SK-N-SH (cell line): ENCODE data around the gene CCR6. TPM values are rescaled to one million over a fixed set of nuclear protein-coding genes. Genes with fewer than 3 reads are reported as not detected.

Experiments used
- CTCF ChIA-PET: fragments of 300-600, 350-600 bp; formaldehyde crosslinking; extraction: SDS; loops from one replicate; lab custom pipeline; 2021; lab: Yijun Ruan, JAX
- POLR2A ChIA-PET: fragments of 350-600 bp; sonication (Branson Sonifier 250); formaldehyde crosslinking; extraction: SDS; loops from one replicate; lab custom pipeline; 2020; ENCODE audit warnings: antibody characterized with exemption, inconsistent platforms; lab: Yijun Ruan, JAX
- DNase-seq: peaks from one replicate; pipeline ENCODE4 v3.0.0; 2012
- H2AFZ ChIP-seq: fragments of 200-600 bp; sonication (generic); 2 replicates; pipeline ENCODE4 v1.8.1; 2016; ENCODE audit warnings: antibody characterized with exemption, mild to moderate bottlenecking, low read depth
- H3F3A ChIP-seq: fragments of 200-600 bp; sonication (generic); replicated peaks from 2 replicates; pipeline ENCODE3; 2016; ENCODE audit warnings: antibody characterized with exemption, mild to moderate bottlenecking; ENCODE audit not compliant: insufficient read depth
- H3K27ac ChIP-seq, 2 experiments: fragments of 200-500 bp in 1 of 2; fragments of 200-600 bp in 1 of 2; sonication (Bioruptor generic) in 1 of 2; sonication (generic), shearing (Covaris generic) in 1 of 2; 2 replicates each; pipeline versions ENCODE4 v1.5.1 to v1.6.1; 2014 to 2016; ENCODE audit warnings: low read depth in 2 of 2, inconsistent platforms in 1 of 2, low read length in 1 of 2, mild to moderate bottlenecking in 1 of 2, mixed read lengths in 1 of 2
- H3K27me3 ChIP-seq: fragments of 200-600 bp; sonication (generic), shearing (Covaris generic); 2 replicates; pipeline ENCODE4 v1.6.1; 2016; ENCODE audit warnings: mixed run types; ENCODE audit not compliant: insufficient read depth
- H3K36me3 ChIP-seq, 2 experiments: fragments of 200-500 bp in 1 of 2; fragments of 200-600 bp in 1 of 2; sonication (Bioruptor generic) in 1 of 2; sonication (generic) in 1 of 2; replicated peaks in 1 of 2; 2 replicates each; pipeline versions ENCODE3 to v1.5.1; 2014 to 2016; ENCODE audit warnings: low read length in 1 of 2, mild to moderate bottlenecking in 1 of 2; ENCODE audit not compliant: insufficient read depth in 2 of 2, control insufficient read depth in 1 of 2
- H3K4me1 ChIP-seq, 2 experiments: fragments of 200-500 bp in 1 of 2; fragments of 200-600 bp in 1 of 2; sonication (Bioruptor generic) in 1 of 2; sonication (generic), shearing (Covaris generic) in 1 of 2; 2 replicates each; pipeline versions ENCODE4 v1.5.1 to v1.6.1; 2014 to 2016; ENCODE audit warnings: low read depth in 1 of 2, low read length in 1 of 2, mixed run types in 1 of 2; ENCODE audit not compliant: insufficient read depth in 2 of 2, control insufficient read depth in 1 of 2
- H3K4me2 ChIP-seq: fragments of 200-600 bp; sonication (generic), shearing (Covaris generic); 2 replicates; pipeline ENCODE4 v1.6.1; 2017; ENCODE audit warnings: mixed run types
- H3K4me3 ChIP-seq, 2 experiments: fragments of 200-500 bp in 1 of 2; fragments of 200-600 bp in 1 of 2; sonication (Bioruptor generic) in 1 of 2; sonication (generic), shearing (Covaris generic) in 1 of 2; 2 replicates each; pipeline versions ENCODE4 v1.5.1 to v1.8.1; 2014 to 2016; ENCODE audit warnings: low read depth in 2 of 2, inconsistent platforms in 1 of 2, low read length in 1 of 2, mild to moderate bottlenecking in 1 of 2, mixed read lengths in 1 of 2, moderate library complexity in 1 of 2
- H3K79me2 ChIP-seq: fragments of 200-600 bp; sonication (generic); 2 replicates; pipeline ENCODE4 v1.8.1; 2017; ENCODE audit warnings: mild to moderate bottlenecking; ENCODE audit not compliant: insufficient read depth
- H3K9ac ChIP-seq: fragments of 200-600 bp; sonication (generic); 2 replicates; pipeline ENCODE4 v1.6.1; 2017; ENCODE audit warnings: mixed run types
- H3K9me2 ChIP-seq: fragments of 200-600 bp; sonication (generic); 2 replicates; pipeline ENCODE4 v1.6.1; 2017; ENCODE audit warnings: mixed run types
- H3K9me3 ChIP-seq: fragments of 200-600 bp; sonication (generic); 2 replicates; pipeline ENCODE4 v1.6.1; 2017; ENCODE audit warnings: mixed run types, mild to moderate bottlenecking, moderate library complexity
- H4K20me1 ChIP-seq: fragments of 200-600 bp; sonication (generic); 2 replicates; pipeline ENCODE4 v1.6.1; 2017; ENCODE audit warnings: mild to moderate bottlenecking, mixed run types; ENCODE audit not compliant: insufficient read depth
- ELF1 ChIP-seq: IDR thresholded peaks from 2 replicates; pipeline ENCODE4 v1.4.0; 2012
- FOSL2 ChIP-seq: IDR thresholded peaks from 2 replicates; pipeline ENCODE4 v1.4.0; 2012; ENCODE audit warnings: low read depth, mild to moderate bottlenecking, moderate library complexity, borderline replicate concordance
- FOXM1 ChIP-seq: IDR thresholded peaks from 2 replicates; pipeline ENCODE4 v1.4.0; 2012; ENCODE audit warnings: low read depth, mild to moderate bottlenecking
- GABPA ChIP-seq: IDR thresholded peaks from 2 replicates; pipeline ENCODE4 v1.4.0; 2012; ENCODE audit warnings: low read depth, mild to moderate bottlenecking
- GATA2 ChIP-seq: sonication (generic); formaldehyde crosslinking; IDR thresholded peaks from 2 replicates; pipeline ENCODE4 v1.5.0; 2020; ENCODE audit warnings: mild to moderate bottlenecking, missing genetic modification reagents
- IRF3 ChIP-seq: fragments of 150-350 bp; IDR thresholded peaks from 2 replicates; pipeline ENCODE4 v1.6.1; 2016; ENCODE audit warnings: mild to moderate bottlenecking, low read depth, low read length
- JUND ChIP-seq: IDR thresholded peaks from 2 replicates; pipeline ENCODE4 v1.4.0; 2012
- MEF2A ChIP-seq: IDR thresholded peaks from 2 replicates; pipeline ENCODE4 v1.4.0; 2012; ENCODE audit warnings: low read depth, borderline replicate concordance
- NRF1 ChIP-seq: IDR thresholded peaks from 2 replicates; pipeline ENCODE4 v1.6.1; 2012; ENCODE audit warnings: low read depth, mild to moderate bottlenecking, low read length
- PBX3 ChIP-seq: IDR thresholded peaks from 2 replicates; pipeline ENCODE4; 2012
- REST ChIP-seq: IDR thresholded peaks from 2 replicates; pipeline ENCODE4 v1.6.1; 2012; ENCODE audit warnings: mild to moderate bottlenecking, low read depth, low read length, moderate library complexity
- SIN3A ChIP-seq: IDR thresholded peaks from 2 replicates; pipeline ENCODE4 v1.6.1; 2012; ENCODE audit warnings: low read depth, mild to moderate bottlenecking, low read length, moderate library complexity, borderline replicate concordance
- SMC3 ChIP-seq: IDR thresholded peaks from 2 replicates; pipeline ENCODE4 v1.6.1; 2012; ENCODE audit warnings: low read depth, low read length, improper control_type of control experiment
- TAF1 ChIP-seq: IDR thresholded peaks from 2 replicates; pipeline ENCODE4 v1.6.1; 2012; ENCODE audit warnings: low read depth, mild to moderate bottlenecking, low read length, moderate library complexity, borderline replicate concordance
- TEAD4 ChIP-seq: IDR thresholded peaks from 2 replicates; pipeline ENCODE4 v1.4.0; 2012; ENCODE audit warnings: mild to moderate bottlenecking, borderline replicate concordance; ENCODE audit not compliant: insufficient read depth
- YY1 ChIP-seq: IDR thresholded peaks from 2 replicates; pipeline ENCODE4 v1.4.0; 2012; ENCODE audit warnings: low read depth, mild to moderate bottlenecking
- WGBS: methylation state at CpG from one replicate; pipeline ENCODE4 v1.1.6; 2017; ENCODE audit warnings: low lambda C conversion rate; 5-methylcytosine and 5-hydroxymethylcytosine counted together
- polyA plus RNA-seq, 3 experiments: library from polyadenylated mRNA; depleted of rRNA; stranded (reverse); fragments of >200 nt; gene quantifications; 2 replicates each; pipeline ENCODE4 v1.2.3, GENCODE V29; 2012
- TF ChIP-seq, protein P1 (sequence below): IDR thresholded peaks from 2 replicates; pipeline ENCODE4 v1.4.0; 2012; ENCODE audit warnings: low read depth, borderline replicate concordance

Gene CCR6
- polyA plus RNA-seq, 1 of the 3 experiments (the other 2 are of a cell fraction): not detected

DNA sequence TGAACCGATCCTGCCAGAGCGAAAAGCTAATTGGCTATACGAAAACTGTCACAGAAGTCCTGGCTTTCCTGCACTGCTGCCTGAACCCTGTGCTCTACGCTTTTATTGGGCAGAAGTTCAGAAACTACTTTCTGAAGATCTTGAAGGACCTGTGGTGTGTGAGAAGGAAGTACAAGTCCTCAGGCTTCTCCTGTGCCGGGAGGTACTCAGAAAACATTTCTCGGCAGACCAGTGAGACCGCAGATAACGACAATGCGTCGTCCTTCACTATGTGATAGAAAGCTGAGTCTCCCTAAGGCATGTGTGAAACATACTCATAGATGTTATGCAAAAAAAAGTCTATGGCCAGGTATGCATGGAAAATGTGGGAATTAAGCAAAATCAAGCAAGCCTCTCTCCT is 14.2 kb downstream of the CCR6 start:
- 80% methylated on average over 10 of the region's 10 CpGs for WGBS
- Histone ChIP-seq H3K27me3 (0 out of 2 replicates have a peak, but pooled peaks cover 5% of the 10 kb centered on the region), H4K20me1 (no peaks in the 10 kb centered on the region), H2AFZ (no peak overlapping the region), H3K4me2 (no peak overlapping the region), H3K9me2 (no peaks in the 10 kb centered on the region), H3K9me3 (no peaks in the 10 kb centered on the region), H3K4me1 (peaks cover 0 to 3% of the 10 kb centered on the region in 2 experiments; a peak in 1 of 4 replicates), H3K9ac (no peak overlapping the region), H3F3A (no peaks in the 10 kb centered on the region), H3K27ac (no peak overlapping the region)
- CTCF ChIA-PET: interaction anchor here (1.1 to 7.6 kb wide), 4 partner anchors 14 to 362 kb away, joined by 3 to 79 read pairs (median 6); partner anchors contain the start of gene CEP43
- no peak for DNase-seq
- no peak for TF ChIP-seq JUND
- TF ChIP-seq FOSL2: no peak
- no peak for TF ChIP-seq FOXM1
- no peak for TF ChIP-seq PBX3
- TF ChIP-seq TAF1: no peak
- no peak for TF ChIP-seq GABPA
- TF ChIP-seq GATA2: no peak
- TF ChIP-seq SMC3: no peak
- TF ChIP-seq YY1: no peak
- TF ChIP-seq IRF3: no peak
- no peak for TF ChIP-seq SIN3A
- no peak for TF ChIP-seq NRF1
- TF ChIP-seq, protein P1, sequence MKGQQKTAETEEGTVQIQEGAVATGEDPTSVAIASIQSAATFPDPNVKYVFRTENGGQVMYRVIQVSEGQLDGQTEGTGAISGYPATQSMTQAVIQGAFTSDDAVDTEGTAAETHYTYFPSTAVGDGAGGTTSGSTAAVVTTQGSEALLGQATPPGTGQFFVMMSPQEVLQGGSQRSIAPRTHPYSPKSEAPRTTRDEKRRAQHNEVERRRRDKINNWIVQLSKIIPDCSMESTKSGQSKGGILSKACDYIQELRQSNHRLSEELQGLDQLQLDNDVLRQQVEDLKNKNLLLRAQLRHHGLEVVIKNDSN: no peak
- no peak for TF ChIP-seq TEAD4
- TF ChIP-seq, all 33 proteins: peak for 0
- Histone ChIP-seq H3K4me3 (no peak overlapping the region), H3K79me2 (no peaks in the 10 kb centered on the region), H3K36me3 (no peaks in the 10 kb centered on the region)
- POLR2A ChIA-PET: no interaction called here

DNA sequence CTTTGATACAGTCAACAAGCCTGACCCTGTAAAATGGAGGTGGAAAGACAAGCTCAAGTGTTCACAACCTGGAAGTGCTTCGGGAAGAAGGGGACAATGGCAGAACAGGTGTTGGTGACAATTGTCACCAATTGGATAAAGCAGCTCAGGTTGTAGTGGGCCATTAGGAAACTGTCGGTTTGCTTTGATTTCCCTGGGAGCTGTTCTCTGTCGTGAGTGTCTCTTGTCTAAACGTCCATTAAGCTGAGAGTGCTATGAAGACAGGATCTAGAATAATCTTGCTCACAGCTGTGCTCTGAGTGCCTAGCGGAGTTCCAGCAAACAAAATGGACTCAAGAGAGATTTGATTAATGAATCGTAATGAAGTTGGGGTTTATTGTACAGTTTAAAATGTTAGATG is 15.0 kb downstream of the CCR6 start:
- POLR2A ChIA-PET: no interaction called here
- WGBS: 54% methylated on average over 6 of the region's 6 CpGs

More for the DNA sequence above, 15.0 kb downstream of the CCR6 start:
- Histone ChIP-seq H3K4me1 (peaks cover 0 to 3% of the 10 kb centered on the region in 2 experiments; a peak in 1 of 4 replicates), H3K9ac (no peak overlapping the region), H3K9me3 (no peaks in the 10 kb centered on the region), H3K27ac (no peak overlapping the region), H3K36me3 (no peaks in the 10 kb centered on the region), H3K4me2 (no peak overlapping the region), H3F3A (no peaks in the 10 kb centered on the region), H2AFZ (no peak overlapping the region), H3K9me2 (no peaks in the 10 kb centered on the region), H3K27me3 (0 out of 2 replicates have a peak, but pooled peaks cover 5% of the 10 kb centered on the region), H3K4me3 (no peak overlapping the region), H3K79me2 (no peaks in the 10 kb centered on the region), H4K20me1 (no peaks in the 10 kb centered on the region)
- TF ChIP-seq FOXM1 (no peak), REST (no peak), TAF1 (no peak), ELF1 (no peak), MEF2A (no peak)
- CTCF ChIA-PET: interaction anchor here (0.6 to 7.6 kb wide), 9 partner anchors 9 to 363 kb away, joined by 3 to 79 read pairs (median 4); partner anchors contain the start of gene CEP43
- DNase-seq: no peak
